A204.1 (cell line): ENCODE results near the gene GALNS.
"Not testable (repeated sequence)": the region's sequence is repeated elsewhere in the genome, so short reads cannot be mapped to it uniquely, and the experiment has no call there.

Source experiments
- FAIRE-seq: peaks from 2 replicates; lab custom pipeline; 2012; peaks lifted over from hg19 to GRCh38; lab: Jason Lieb, UNC

The GALNS gene, protein sequence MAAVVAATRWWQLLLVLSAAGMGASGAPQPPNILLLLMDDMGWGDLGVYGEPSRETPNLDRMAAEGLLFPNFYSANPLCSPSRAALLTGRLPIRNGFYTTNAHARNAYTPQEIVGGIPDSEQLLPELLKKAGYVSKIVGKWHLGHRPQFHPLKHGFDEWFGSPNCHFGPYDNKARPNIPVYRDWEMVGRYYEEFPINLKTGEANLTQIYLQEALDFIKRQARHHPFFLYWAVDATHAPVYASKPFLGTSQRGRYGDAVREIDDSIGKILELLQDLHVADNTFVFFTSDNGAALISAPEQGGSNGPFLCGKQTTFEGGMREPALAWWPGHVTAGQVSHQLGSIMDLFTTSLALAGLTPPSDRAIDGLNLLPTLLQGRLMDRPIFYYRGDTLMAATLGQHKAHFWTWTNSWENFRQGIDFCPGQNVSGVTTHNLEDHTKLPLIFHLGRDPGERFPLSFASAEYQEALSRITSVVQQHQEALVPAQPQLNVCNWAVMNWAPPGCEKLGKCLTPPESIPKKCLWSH

DNA sequence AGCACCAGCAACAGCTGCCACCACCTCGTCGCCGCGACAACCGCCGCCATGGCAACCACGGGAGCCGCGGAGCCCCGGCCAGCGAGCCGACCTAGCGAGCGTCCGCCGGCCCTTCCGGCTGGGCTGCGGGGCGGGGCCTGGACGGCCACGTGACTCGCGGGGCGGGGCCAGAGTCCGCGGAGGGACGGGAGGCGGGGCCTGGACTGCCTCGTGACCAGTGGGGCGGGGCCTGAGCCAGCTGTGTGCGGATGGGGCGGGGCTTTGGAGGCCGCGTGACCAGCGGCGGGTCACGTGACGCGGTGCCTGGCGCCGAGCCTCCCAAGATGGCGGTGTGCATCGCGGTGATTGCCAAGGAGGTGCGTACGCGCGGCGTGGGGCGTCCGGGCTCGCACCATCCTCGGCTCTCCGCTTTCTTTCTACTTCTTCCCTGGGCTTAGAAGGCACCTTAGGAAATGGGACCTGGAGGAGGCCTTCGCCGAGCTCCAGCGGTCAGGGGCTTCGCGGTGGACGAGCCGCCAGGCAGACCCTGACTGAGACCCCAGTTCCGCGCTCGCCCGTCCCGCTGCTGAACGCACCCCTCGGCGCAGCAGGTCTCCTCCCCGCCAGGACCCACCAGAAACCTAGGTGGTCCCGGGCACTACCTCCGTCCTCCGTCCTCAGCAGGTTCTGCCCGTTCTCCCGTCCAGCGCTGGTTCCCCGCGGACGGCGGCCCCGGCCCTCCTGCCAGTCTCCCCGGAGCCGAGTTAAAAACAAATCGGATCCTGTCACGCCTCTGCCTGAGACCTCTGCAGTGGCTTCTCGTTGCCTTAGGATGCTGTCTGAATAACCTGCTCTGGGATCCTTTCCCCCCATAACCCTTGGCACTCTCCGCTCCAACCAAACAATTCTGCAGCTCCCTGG is at the start of gene GALNS, which contains the start of gene TRAPPC2L:
TSS of gene GALNS (minus strand) at position 120 of the 900 bp plus-strand sequence. CDS start at position 50, 70 bp downstream.
TSS of gene TRAPPC2L (plus strand) at position 300 of the 900 bp plus-strand sequence. CDS start at position 324, 24 bp downstream.
- no peak for FAIRE-seq

DNA sequence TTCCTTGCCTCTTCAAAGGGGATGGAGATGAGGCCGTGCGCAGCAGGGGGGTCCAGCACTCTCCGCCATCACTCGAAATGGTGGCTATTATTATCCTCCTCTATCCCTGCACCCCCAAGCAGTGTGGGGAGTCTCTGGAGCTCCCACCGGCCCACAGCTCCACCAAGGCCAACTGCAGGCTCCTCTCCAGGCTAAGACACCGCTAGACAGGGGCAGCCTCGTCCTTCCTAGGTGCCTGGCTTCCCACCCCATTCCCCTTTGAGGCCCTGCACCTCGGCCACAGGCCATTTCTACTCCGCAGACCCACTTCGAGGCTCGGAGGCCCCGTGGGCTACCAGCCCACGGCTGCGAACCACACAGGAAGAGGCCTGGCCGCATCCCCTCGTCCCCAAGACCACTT is 49.3 kb upstream of the GALNS start:
- FAIRE-seq = no peak

DNA sequence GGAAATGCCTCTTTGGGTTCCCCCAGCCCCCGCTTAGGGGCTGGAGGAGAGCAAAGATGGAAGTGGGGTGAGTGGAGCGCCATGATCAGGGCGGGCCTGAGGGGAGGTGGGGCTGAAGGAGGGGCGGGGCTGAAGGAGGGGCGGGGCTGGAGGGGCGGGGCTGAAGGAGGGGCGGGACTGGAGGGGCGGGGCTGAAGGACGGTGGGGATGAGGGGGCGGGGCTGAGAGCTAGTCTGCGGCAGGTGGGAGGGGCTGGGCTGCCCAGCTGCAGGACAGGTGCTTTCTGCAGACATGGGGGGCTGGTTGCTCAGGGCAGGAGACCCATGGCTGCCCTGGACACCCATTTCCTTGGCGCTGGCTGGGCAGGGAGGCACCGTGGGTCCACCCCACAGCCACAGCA is 48.8 kb upstream of the GALNS start:
- FAIRE-seq = no peak

DNA sequence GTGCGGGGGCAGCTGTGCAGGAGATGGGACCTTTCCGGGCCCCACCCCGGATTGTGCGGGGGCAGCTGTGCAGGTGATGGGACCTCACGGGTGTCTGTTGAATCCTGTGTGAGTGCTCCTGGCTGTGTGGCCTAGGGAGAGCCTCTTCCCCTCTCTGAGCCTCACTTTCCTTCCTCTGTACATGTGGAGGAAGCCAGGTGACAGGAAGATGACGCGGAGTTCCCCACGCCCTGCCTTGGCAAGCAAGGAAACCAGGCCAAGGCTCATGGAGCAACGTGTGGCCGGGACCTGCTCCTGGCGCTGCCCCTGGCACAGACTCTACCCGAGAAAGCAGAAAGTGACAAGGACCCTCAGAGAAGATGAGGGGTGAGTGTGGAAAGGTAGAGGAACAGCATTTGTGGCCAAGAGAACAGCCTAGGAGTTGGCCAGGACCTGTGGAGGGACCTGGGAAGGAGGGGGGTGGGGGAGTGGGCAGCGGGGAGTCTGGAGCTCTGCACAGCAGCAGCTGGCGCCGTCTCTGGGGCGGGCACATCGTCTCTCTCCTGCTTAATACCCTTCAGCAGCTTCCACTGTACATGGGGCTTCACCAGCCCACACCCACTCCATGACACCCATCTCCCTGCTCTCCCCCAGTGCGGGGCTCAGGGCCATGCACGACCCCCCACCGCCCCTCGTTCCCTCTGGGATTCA is 48.1 kb upstream of the GALNS start:
- no peak for FAIRE-seq

GRCh38 chr16:88903267-88903666 is 46.5 kb upstream of the GALNS start:
- no peak for FAIRE-seq

GRCh38 chr16:88902744-88903143 is 46.0 kb upstream of the GALNS start:
- FAIRE-seq = no peak

- no peak for FAIRE-seq
Observed at GRCh38 chr16:88901718-88902337, 45.1 kb upstream of the GALNS start.

- FAIRE-seq = no peak
Observed at GRCh38 chr16:88900662-88901052, 43.9 kb upstream of the GALNS start.

DNA sequence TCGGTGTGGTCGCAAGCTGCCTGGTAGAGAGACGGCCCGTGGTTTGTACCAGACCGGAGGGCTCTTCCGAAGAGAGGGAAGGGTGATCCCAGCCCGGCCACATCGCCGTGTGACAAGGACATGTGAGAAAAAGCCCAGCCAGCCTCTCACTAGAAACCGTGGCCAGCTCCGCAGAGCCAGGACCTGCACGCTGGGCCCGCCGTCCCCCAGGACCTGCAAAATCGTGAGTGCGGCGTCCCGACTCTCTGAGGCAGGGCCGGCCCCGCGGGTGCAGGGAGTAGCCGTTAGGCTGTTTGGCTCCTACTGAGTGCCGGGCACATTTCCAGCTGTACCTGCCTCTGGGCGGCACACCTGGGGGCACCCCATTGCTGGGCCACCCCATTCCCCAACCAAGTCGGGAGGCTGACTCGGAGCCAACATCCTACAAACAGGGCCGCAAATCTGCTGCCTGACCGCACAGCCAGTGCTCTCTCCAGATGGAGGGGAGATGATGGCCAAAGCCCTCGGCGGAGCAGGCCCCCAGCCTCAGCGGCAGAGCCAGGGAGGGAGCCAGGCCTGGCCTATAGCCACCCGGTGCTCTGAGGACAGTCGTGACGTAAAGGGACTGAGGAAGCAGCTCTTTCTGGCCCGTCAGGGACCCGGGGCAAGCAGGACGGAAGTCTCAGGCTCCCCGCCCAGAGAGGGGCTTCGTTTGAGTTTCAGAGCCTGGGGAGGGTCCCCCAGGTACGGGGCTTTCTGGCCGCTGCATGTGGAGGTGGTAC is 43.3 kb upstream of the GALNS start:
- FAIRE-seq = no peak

DNA sequence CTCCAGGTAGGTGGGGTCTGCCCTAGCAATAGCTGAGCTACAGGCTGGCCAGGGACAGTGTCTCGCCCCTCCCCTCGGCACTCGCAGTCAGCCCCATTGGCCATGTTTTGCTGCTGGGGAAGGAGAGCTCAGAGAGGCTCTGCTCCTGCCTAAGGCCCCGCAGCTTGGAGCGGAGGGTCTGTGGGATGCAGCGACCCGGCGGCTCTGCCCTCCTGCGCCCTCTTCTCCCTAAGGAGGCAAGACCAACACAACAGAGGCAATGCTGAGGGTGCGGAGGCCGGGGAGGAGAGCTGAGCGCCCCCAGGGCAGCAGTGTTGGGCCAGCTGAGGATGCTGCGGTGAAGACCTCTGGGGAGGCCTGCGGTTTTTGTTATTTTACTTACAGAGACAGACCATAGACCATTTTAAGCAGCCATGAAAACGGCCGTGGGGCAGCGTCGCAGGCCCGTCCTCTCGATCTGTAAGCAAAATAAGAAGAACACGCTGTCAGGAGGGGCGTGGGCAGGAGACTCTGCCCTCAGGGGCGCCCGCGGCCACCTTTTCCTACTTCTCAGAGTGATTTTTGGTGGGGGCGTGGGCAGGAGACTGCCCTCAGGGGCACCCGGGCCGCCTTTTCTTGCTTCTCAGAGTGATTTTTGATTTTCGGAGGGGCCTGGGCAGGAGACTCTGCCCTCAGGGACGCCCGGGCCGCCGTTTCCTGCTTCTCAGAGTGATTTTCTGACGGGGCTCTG is 41.1 kb upstream of the GALNS start:
- no peak for FAIRE-seq

GRCh38 chr16:88896238-88897070 is 39.7 kb upstream of the GALNS start:
- no peak for FAIRE-seq

DNA sequence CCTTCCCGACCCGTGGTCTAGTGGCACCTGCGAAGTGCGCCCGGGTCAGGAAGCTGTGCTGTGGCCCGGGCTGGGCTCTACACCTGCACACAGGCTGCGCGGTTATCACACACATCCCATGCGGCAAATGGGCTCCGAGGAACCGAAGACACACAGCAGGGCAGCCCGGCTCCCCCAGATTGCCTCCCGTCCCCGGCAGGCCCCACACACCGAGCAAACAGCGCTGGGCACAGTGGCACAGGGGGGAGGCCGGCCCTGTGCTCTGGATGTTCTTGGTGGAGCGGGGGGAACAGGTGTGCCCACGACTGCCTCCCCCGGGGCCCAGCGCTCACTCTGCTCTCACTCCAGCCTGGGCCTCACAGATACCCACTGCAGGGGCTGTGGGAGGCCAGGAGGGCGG is 38.6 kb upstream of the GALNS start:
- no peak for FAIRE-seq

DNA sequence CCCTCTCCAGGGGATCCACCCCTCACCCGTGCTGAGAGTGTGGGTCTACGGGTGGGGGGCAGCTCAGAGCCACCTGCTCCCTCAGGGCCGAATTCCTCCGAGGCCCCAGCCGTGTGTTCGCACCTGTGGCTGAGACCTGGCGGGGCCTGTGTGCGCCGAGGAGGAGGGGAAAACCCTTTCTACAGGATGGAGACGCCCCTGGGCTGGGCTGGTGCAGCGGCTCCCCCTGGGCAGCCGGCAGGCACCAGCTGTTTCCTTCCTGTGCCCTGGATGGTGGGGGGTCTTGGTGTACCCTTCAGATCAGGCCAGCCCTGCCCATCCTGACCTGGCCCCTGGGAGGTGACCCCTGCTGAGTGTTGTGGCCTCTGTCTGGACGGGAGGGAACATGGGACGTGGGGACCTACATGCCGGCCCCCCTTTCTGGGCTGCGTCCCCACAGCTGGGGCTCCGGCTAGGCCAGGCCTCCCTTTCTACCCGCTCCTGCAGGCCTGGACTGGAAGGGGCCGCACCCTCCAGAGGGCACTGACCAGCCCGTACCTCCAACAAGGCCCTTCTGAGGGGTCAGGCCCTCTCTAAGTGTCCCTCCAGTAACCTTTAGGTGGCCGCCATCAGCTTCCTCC is 38.0 kb upstream of the GALNS start:
- no peak for FAIRE-seq

DNA sequence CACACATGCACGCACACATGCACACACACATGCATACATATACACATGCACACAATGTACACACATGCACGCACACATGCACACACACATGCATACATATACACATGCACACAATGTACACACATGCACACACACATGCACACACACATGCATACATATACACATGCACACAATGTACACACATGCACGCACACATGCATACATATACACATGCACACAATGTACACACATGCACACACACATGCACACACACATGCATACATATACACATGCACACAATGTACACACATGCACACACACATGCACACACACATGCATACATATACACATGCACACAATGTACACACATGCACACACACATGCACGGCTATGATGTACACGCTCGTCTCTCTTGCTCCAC is 37.5 kb upstream of the GALNS start:
- FAIRE-seq = not testable (repeated sequence)

DNA sequence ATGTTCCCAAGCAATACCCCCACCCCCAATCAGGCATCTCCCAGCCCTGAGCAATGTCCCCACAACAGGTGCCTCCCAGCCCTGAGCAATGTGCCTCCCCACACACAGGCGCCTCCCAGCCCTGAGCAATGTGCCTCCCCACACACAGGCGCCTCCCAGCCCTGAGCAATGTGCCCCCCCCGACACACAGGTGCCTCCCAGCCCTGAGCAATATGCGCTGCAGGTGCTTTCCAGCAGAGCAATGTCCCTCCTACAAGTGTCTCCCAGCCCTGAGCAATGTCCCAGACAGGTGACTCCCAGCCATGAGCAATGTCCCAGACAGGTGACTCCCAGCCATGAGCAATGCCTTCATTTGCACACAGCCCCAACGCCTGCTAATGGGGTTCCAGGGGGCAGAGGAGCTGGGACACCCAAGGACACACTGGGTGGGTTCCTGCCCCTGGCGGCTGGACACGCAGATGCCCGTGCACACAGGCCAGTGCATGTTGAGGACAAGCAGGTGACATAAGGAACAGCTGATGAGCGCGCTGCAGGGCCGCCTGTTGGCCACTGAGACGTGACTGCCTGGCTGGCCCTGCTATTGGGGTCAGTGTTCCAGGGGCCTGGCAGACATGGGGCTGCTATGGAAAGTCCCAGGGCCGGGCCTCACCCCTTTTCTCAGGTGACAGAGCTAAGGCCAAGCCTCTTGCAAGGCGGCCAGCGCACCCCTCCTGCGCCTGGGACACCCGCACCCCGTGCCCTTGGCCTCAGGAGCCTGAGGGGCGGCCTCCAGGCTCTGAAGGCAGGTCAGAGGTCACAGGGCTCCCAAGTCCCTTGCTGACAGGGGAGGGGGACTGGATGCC is 36.6 kb upstream of the GALNS start:
- no peak for FAIRE-seq

GRCh38 chr16:88892065-88892464 is 35.3 kb upstream of the GALNS start:
- FAIRE-seq = no peak

DNA sequence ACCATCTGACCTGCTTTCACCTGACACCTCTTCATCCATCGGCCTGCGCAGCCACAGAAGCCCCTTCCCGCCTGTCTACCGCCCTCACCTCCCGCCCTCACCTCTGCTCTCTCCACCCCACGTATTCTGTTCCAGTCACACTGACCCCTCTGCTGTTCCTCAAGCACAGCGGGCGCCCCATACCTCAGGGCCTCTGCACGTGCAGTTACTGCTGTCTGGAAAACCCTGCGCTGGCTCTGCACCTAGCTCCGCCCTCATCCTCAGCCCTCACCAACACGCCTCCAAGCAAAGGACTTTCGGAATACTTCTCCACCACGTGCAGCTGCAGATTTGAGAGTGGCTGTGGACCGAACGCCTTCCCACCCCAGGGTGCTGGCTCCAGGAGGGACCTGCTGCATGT is 34.3 kb upstream of the GALNS start:
- FAIRE-seq = no peak
